Measurements from ENCODE around the gene NREP. TPM values are rescaled to one million over a fixed set of nuclear protein-coding genes. Genes with fewer than 3 reads are reported as not detected.

NREP gene
- total RNA-seq, 1 donor from 2014 or later: 14.7 TPM

GRCh38 chr5:111741278-111741677 lies 15.7 kb downstream of the NREP start:
- DNase-seq: no peak
- no peak for ATAC-seq (ENCODE audit: low read depth)
- peaks cover 17% of the 10 kb centered on the region for H3K4me1 Mint-ChIP-seq
- H3K36me3 Mint-ChIP-seq (ENCODE audit: low read depth): no peaks in the 10 kb centered on the region
- H3K27ac Mint-ChIP-seq: no peak overlapping the region
- POLR2A ChIA-PET: no interaction called here
- peaks cover 2% of the 10 kb centered on the region for H3K27me3 Mint-ChIP-seq
- H3K9me3 Mint-ChIP-seq: no peaks in the 10 kb centered on the region
- H3K4me3 Mint-ChIP-seq: no peak overlapping the region
- CTCF ChIA-PET: no interaction called here
- intact Hi-C loops (cut with micrococcal nuclease): no loop called here
- TF ChIP-seq CTCF (IDR thresholded peaks at IDR 0.05): no peak

GRCh38 chr5:111739416-111739815 lies 17.6 kb downstream of the NREP start:
- no peaks in the 10 kb centered on the region for H3K9me3 Mint-ChIP-seq
- POLR2A ChIA-PET: no interaction called here
- no peaks in the 10 kb centered on the region for H3K36me3 Mint-ChIP-seq (ENCODE audit: low read depth)
- DNase-seq (no peak), ATAC-seq (ENCODE audit: low read depth) (no peak)
- TF ChIP-seq CTCF (IDR thresholded peaks at IDR 0.05): no peak
- peaks cover 17% of the 10 kb centered on the region for H3K4me1 Mint-ChIP-seq
- intact Hi-C loops (cut with micrococcal nuclease): no loop called here
- CTCF ChIA-PET: no interaction called here
- peaks cover 2% of the 10 kb centered on the region for H3K27me3 Mint-ChIP-seq
- H3K4me3 Mint-ChIP-seq: no peak overlapping the region
- H3K27ac Mint-ChIP-seq: no peak overlapping the region

- ATAC-seq (ENCODE audit: low read depth): no peak
- intact Hi-C loops (cut with micrococcal nuclease): no loop called here
- Mint-ChIP-seq H3K27me3 (peaks cover 2% of the 10 kb centered on the region), H3K9me3 (no peaks in the 10 kb centered on the region), H3K27ac (no peak overlapping the region), H3K36me3 (ENCODE audit: low read depth) (no peaks in the 10 kb centered on the region), H3K4me3 (no peak overlapping the region), H3K4me1 (peaks cover 17% of the 10 kb centered on the region)
- CTCF ChIA-PET: no interaction called here
- TF ChIP-seq CTCF (IDR thresholded peaks at IDR 0.05): no peak
- no peak for DNase-seq
- POLR2A ChIA-PET: no interaction called here
These were observed 18.9 kb downstream of the NREP start for GRCh38 chr5:111738118-111738517.

- ATAC-seq (ENCODE audit: low read depth): no peak
These were observed 19.3 kb downstream of the NREP start for GRCh38 chr5:111737716-111738115.

GRCh38 chr5:111735583-111736270 lies 21.3 kb downstream of the NREP start:
- DNase-seq: no peak
- no peaks in the 10 kb centered on the region for H3K36me3 Mint-ChIP-seq (ENCODE audit: low read depth)

More at GRCh38 chr5:111737716-111738115, 19.3 kb downstream of the NREP start:
- intact Hi-C loops (cut with micrococcal nuclease): no loop called here
- Mint-ChIP-seq H3K36me3 (ENCODE audit: low read depth) (no peaks in the 10 kb centered on the region), H3K4me1 (peaks cover 17% of the 10 kb centered on the region), H3K9me3 (no peaks in the 10 kb centered on the region), H3K4me3 (no peak overlapping the region), H3K27ac (no peak overlapping the region), H3K27me3 (peaks cover 2% of the 10 kb centered on the region)
- CTCF ChIA-PET: no interaction called here
- no peak for DNase-seq
- POLR2A ChIA-PET: no interaction called here
- no peak for TF ChIP-seq CTCF (IDR thresholded peaks at IDR 0.05)

More at GRCh38 chr5:111735583-111736270, 21.3 kb downstream of the NREP start:
- no peak for TF ChIP-seq CTCF (IDR thresholded peaks at IDR 0.05)
- Mint-ChIP-seq H3K4me3 (no peak overlapping the region), H3K27me3 (no peaks in the 10 kb centered on the region), H3K4me1 (peaks cover 5% of the 10 kb centered on the region), H3K27ac (no peak overlapping the region), H3K9me3 (no peaks in the 10 kb centered on the region)
- intact Hi-C loops (cut with micrococcal nuclease): no loop called here
- POLR2A ChIA-PET: no interaction called here
- CTCF ChIA-PET: no interaction called here
- no peak for ATAC-seq (ENCODE audit: low read depth)

All from activated B cell treated with CpG ODN at 0.5 μM for 24 hours (primary cell).